IMR-90 (cell line): Measurements from ENCODE around the gene CLDN34.

ENCODE experiments used
- CEBPB ChIP-seq: IDR thresholded peaks from 2 replicates; pipeline ENCODE4 v1.6.1; 2012; ENCODE audit warnings: low read depth, low read length, improper control_type of control experiment
- CTCF ChIP-seq: conservative IDR thresholded peaks from 2 replicates; pipeline ENCODE4 v1.5.1; 2012; ENCODE audit warnings: mild to moderate bottlenecking, low read depth, low read length, improper control_type of control experiment
- POLR2A ChIP-seq: IDR thresholded peaks from 2 replicates; pipeline ENCODE4 v1.6.1; 2012; ENCODE audit warnings: mild to moderate bottlenecking, low read depth, low read length

DNA sequence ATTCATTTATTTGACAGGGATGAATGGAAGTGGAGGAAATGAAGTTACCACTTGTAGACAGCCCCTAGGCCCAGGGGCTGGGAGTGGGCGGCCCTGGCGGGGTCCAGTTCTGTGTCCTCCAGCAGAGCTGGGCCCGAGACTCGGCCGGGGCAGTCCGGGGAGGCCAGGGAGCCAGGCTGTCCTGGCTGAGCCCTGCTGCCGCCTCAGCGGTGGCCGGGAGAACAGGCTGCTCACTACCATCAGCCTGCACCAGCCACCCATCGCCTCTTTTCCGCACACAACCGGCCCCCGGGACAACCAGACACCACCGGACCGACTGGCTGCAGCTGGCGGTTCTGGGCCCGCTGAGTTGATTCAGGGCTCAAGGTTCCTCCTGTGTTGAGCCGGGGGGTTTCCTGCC is 25.6 kb downstream of the CLDN34 start:
- no peak for TF ChIP-seq CTCF
- no peak for TF ChIP-seq CEBPB
- no peak for TF ChIP-seq POLR2A
